Kidney (tissue), 14 donors: ENCODE data around the gene SPATA3. TPM values are rescaled to one million over a fixed set of nuclear protein-coding genes. Genes with fewer than 3 reads are reported as not detected.

ENCODE experiments used
- DNase-seq, 5 donors: peaks; one replicate each; pipeline ENCODE4 v3.0.0-alpha.2; 2013 to 2020
- FAIRE-seq: peaks from 2 replicates; lab custom pipeline; 2012; peaks lifted over from hg19 to GRCh38; lab: Jason Lieb, UNC
- H3K27ac ChIP-seq, 2 donors: one replicate each; pipeline ENCODE4 v1.7.0; 2013; ENCODE audit warnings: low read depth in 2 of 2, low read length in 2 of 2, inconsistent platforms in 1 of 2
- H3K27me3 ChIP-seq: one replicate; pipeline ENCODE4 v1.7.1; 2013; ENCODE audit warnings: low read length, inconsistent platforms; ENCODE audit not compliant: control insufficient read depth, insufficient read depth
- H3K36me3 ChIP-seq, 3 donors: one replicate each; pipeline versions ENCODE4 v1.7.0 to v1.7.1; 2013; ENCODE audit warnings: low read length in 3 of 3, control low read depth in 1 of 3, inconsistent platforms in 1 of 3; ENCODE audit not compliant: insufficient read depth in 3 of 3, control insufficient read depth in 2 of 3
- H3K4me1 ChIP-seq, 3 donors: one replicate each; pipeline versions ENCODE4 v1.7.0 to v1.7.1; 2013; ENCODE audit warnings: low read length in 3 of 3, inconsistent platforms in 1 of 3, low read depth in 1 of 3; ENCODE audit not compliant: control insufficient read depth in 2 of 3, insufficient read depth in 2 of 3
- H3K4me3 ChIP-seq, 3 donors: one replicate each; pipeline versions ENCODE4 v1.7.0 to v1.8.1; 2013; ENCODE audit warnings: low read length in 3 of 3, control low read depth in 1 of 3, inconsistent platforms in 1 of 3
- H3K9ac ChIP-seq, 3 donors: one replicate each; pipeline versions ENCODE4 v1.7.0 to v1.7.1; 2013; ENCODE audit warnings: low read length in 3 of 3, control low read depth in 1 of 3, inconsistent platforms in 1 of 3
- H3K9me3 ChIP-seq, 3 donors: one replicate each; pipeline versions ENCODE4 v1.7.0 to v1.7.1; 2013; ENCODE audit warnings: low read length in 3 of 3, control low read depth in 1 of 3, inconsistent platforms in 1 of 3; ENCODE audit not compliant: control insufficient read depth in 2 of 3, insufficient read depth in 1 of 3
- CTCF ChIP-seq: IDR thresholded peaks from 3 replicates; pipeline ENCODE4 v1.5.1; 2012; ENCODE audit warnings: mild to moderate bottlenecking, moderate library complexity, borderline replicate concordance; ENCODE audit not compliant: insufficient read depth; ENCODE audit errors: extremely low read depth
- intact Hi-C: fragments of 100-400 bp; cut with DNase I; formaldehyde crosslinking; loops from one replicate; pipeline ENCODE4 v1.11.1; 2022
- polyA plus RNA-seq: library from polyadenylated mRNA; stranded (reverse); fragments of 350-450 nt; fragmentation: Illumina TruSeq; extraction: RNeasy Lipid Tissue Mini Kit (QIAGEN cat#74804); gene quantifications from one replicate; pipeline ENCODE4 v1.2.3, GENCODE V29; 2014; ENCODE audit warnings: low read depth, low replicate concordance; ENCODE audit not compliant: insufficient read depth
- total RNA-seq: library from RNA; stranded (reverse); fragmentation: NEBNext Ultra II Directional; extraction: Animal tissue kit (Norgen Biotek cat#: 25700); gene quantifications from one replicate; pipeline ENCODE4 v1.2.1, GENCODE V29; 2021
- donor health status: control.
- donor health status: control.
- donor health status: control.
- donor health status: control.
- donor health status: control.
- donor health status: DM: yes; HTN: yes; CAD: no.
- donor health status: Normal renal cell carcinoma (clear cell type).

SPATA3 gene
- total and polyA plus RNA-seq, 2 donors from 2014 or later, result not detected

GRCh38 chr2:230951396-230951795 is 44.5 kb upstream of the SPATA3 start:
- intact Hi-C loops, result no loop called here

GRCh38 chr2:230952226-230952956 is 43.5 kb upstream of the SPATA3 start:
- no peak for FAIRE-seq
- intact Hi-C loops, result no loop called here

More at GRCh38 chr2:230951396-230951795, 44.5 kb upstream of the SPATA3 start:
- no peaks in the 10 kb centered on the region for H3K4me1 ChIP-seq
- no peaks in the 10 kb centered on the region for H3K36me3 ChIP-seq
- H3K9ac ChIP-seq, result no peak overlapping the region
- DNase-seq (no peak), FAIRE-seq (no peak)
- H3K27me3 ChIP-seq, result no peaks in the 10 kb centered on the region
- TF ChIP-seq CTCF, result no peak
- no peak overlapping the region for H3K4me3 ChIP-seq
- no peaks in the 10 kb centered on the region for H3K9me3 ChIP-seq
- no peak overlapping the region for H3K27ac ChIP-seq

GRCh38 chr2:230953845-230954244 is 42.1 kb upstream of the SPATA3 start:
- Histone ChIP-seq H3K4me3 (no peak overlapping the region), H3K27ac (no peak overlapping the region), H3K9me3 (no peaks in the 10 kb centered on the region), H3K36me3 (no peaks in the 10 kb centered on the region), H3K9ac (no peak overlapping the region), H3K27me3 (no peaks in the 10 kb centered on the region), H3K4me1 (no peaks in the 10 kb centered on the region)
- TF ChIP-seq CTCF, result no peak
- FAIRE-seq (no peak), DNase-seq (peak in 3 of 5 donors; percentile 43 to 62 (median 49))
- intact Hi-C loops, result no loop called here

More at GRCh38 chr2:230952226-230952956, 43.5 kb upstream of the SPATA3 start:
- Histone ChIP-seq H3K9me3 (no peaks in the 10 kb centered on the region), H3K4me3 (no peak overlapping the region), H3K27ac (no peak overlapping the region), H3K36me3 (no peaks in the 10 kb centered on the region), H3K9ac (no peak overlapping the region), H3K4me1 (no peaks in the 10 kb centered on the region), H3K27me3 (no peaks in the 10 kb centered on the region)
- no peak for TF ChIP-seq CTCF
- no peak for DNase-seq

GRCh38 chr2:230954746-230955145 is 41.2 kb upstream of the SPATA3 start:
- TF ChIP-seq CTCF, result no peak
- no peaks in the 10 kb centered on the region for H3K27me3 ChIP-seq
- intact Hi-C loops, result no loop called here
- H3K9me3 ChIP-seq, result no peaks in the 10 kb centered on the region
- no peak overlapping the region for H3K4me3 ChIP-seq
- no peaks in the 10 kb centered on the region for H3K36me3 ChIP-seq
- FAIRE-seq (no peak), DNase-seq (no peak)
- H3K27ac ChIP-seq, result no peak overlapping the region
- H3K9ac ChIP-seq, result no peak overlapping the region
- no peaks in the 10 kb centered on the region for H3K4me1 ChIP-seq
